DMS53 treated with DMSO at 0.1 percent for 48 hours (cell line): Measurements from ENCODE around the gene TGFB3.
A peak's percentile ranks its signal among the peaks of the same experiment; 100 is the strongest.
"Not testable (repeated sequence)": the region's sequence is repeated elsewhere in the genome, so short reads cannot be mapped to it uniquely, and the experiment has no call there.

Source experiments
- DNase-seq: peaks from one replicate; lab custom pipeline; 2025; ENCODE audit not compliant: unreplicated experiment; lab: John Stamatoyannopoulos, UW

The TGFB3 gene

GRCh38 chr14:75981426-75982265 lies at the start of gene TGFB3:
TGFB3 (minus strand) TSS chr14:75981995; CDS start chr14:75980893, 1,102 bp downstream.
- DNase-seq = peak; percentile 58

GRCh38 chr14:76024211-76024907 lies 42.6 kb upstream of the TGFB3 start:
- no peak for DNase-seq

DNA sequence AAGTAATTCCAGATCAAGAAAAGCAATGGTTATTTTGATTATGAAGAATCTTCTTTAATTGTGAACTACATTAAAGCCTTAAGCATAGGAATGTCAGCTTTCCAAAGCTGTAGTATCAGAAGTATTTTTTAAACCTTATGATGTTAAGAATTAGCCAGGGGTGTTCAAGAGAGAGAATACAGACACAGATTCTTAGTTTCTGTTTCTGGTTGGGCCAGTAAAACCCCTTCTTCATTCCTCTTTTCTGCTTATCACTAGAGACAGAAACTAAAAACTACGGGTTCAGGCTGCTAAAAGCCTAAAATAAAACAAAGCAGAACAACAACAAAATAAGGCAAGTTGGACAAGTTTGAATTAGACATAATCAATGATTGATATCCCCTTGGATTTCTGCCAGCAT lies 42.0 kb upstream of the TGFB3 start:
- no peak for DNase-seq

DNA sequence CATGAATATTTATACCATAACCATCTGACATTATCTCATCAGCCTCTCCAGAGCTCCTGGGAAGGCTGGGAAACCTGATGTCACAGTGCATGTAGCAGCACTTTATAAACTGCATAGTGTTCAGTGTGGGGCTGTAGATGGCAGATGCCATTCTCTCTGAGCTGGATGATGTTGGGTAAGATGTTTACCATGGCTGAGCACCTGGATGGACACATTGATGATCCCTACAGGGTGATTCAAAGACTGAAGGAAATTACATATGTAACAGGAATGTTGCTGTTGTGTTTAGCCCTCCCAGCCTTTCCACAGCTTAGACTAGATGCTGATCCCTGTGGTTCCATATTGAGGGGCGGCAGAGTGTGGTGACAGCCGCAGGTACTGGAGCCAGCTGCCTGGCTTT lies 41.2 kb upstream of the TGFB3 start:
- DNase-seq = no peak

DNA sequence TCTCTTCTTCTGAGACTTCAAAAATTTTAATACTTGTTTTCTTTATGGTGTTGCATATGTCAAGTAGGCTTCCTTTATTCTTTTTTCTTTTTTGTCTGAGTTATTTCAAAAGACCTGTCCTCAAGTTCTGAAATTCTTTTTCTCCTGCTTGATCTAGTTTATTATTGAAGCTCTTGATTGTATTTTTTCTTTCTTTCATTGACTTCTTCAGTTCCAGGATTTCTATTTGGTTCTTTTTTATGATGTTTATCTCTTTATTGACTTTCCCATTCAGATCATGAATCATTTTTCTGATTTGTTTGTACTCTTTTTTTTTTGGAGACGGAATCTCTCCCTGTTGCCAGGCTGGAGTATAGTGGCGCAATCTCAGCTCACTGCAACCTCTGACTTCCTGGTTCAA lies 37.9 kb upstream of the TGFB3 start:
- no peak for DNase-seq

GRCh38 chr14:76015668-76016067 lies 33.9 kb upstream of the TGFB3 start:
- no peak for DNase-seq

GRCh38 chr14:76015191-76015590 lies 33.4 kb upstream of the TGFB3 start:
- no peak for DNase-seq

- no peak for DNase-seq
These were observed 30.6 kb upstream of the TGFB3 start for GRCh38 chr14:76012354-76012753.

DNA sequence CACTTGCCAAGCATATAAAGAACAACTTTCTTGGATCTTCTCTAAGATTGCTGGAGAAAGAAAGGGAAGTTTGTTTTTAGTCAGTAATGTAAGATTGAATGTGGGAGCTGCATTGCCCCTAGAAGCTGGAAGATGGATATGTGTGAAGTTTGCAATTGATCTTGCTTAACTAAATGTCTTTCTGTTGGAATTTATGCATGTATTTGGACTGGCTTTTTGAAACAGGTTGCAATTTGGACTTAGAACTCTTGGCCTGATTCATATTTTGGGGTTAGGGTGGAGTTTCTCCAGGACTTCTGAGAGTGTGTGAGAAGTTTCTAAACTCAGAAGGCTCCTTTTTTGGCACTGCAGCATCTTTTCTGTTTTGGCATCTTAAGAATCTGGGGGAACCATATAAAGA lies 30.1 kb upstream of the TGFB3 start:
- DNase-seq = no peak

- DNase-seq = not testable (repeated sequence)
These were observed 27.8 kb upstream of the TGFB3 start for GRCh38 chr14:76009627-76010026.

GRCh38 chr14:76007852-76008251 lies 26.1 kb upstream of the TGFB3 start:
- DNase-seq = no peak

GRCh38 chr14:76007379-76007778 lies 25.6 kb upstream of the TGFB3 start:
- no peak for DNase-seq

DNA sequence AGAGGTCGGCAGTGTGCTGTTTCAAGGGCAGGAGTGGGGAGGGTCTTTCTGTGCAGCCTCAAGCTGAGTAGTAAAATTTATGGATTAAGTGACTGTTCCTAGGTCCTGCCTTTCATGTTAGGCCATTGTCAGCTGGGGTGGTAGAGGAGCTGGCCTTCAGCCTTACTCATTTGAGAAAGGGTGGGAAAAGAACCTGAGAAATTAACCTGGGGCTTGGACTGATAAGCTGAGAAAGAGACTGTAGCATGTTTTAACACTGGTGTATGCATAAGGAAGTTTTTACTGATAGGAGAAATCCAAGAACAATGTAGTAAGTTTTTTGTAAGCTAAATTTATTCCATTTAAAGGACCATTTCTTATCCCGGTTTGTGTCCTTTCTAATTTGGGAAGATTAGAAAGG lies 24.5 kb upstream of the TGFB3 start:
- no peak for DNase-seq

- no peak for DNase-seq
These were observed 20.6 kb upstream of the TGFB3 start for GRCh38 chr14:76002383-76002782.

GRCh38 chr14:75999511-76000190 lies 17.9 kb upstream of the TGFB3 start:
- no peak for DNase-seq

DNA sequence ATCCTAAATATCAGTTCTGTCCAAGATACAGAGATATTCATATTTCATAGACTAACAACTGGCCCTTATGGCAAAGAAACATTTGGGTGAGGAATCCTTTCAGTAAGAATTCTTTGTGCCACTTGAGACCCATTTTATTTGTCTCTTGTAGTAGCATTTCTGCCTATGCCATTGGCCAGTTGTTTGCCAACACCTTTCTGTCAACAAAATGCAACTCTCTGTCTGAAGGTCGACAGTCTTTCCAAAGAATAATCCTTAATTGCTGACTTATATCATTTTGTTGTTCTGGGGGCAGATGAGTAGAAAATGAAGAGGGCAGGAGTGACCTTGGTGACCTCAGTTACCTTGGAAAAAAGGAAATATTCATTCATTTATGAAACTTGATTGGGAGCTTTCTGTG lies 14.7 kb upstream of the TGFB3 start:
- no peak for DNase-seq

GRCh38 chr14:75995372-75996041 lies 13.7 kb upstream of the TGFB3 start:
- DNase-seq = no peak

DNA sequence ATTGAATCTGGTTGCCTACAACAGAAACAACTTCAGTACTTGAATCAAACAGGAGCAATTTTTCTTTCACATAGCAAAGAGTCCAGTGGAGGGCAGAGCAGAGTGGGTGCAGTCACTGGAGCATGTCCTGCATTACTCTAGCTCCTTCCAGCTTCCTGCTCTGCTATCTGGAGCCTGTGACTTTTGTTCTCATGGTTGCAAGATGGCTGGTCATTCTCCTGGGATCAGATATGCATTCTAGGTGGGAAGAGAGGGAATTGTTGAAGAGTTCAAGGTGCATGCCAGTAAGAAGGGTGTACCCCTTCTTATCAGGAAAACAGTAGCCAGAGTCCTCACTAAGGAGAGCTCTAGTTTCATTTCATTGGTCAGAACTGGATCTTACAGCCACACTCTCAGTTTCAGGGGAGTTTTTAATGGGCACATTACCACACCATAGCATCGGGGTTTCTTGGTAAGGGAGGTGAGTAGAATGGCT lies 11.8 kb upstream of the TGFB3 start:
- DNase-seq = no peak

GRCh38 chr14:75991753-75992152 lies 10.0 kb upstream of the TGFB3 start:
- DNase-seq = no peak

GRCh38 chr14:75990297-75990696 lies 8.5 kb upstream of the TGFB3 start:
- no peak for DNase-seq

- no peak for DNase-seq
These were observed 7.3 kb upstream of the TGFB3 start for GRCh38 chr14:75989134-75989533.
